Heart left ventricle (tissue), 16 donors: ENCODE measurements around the gene KIT. TPM values are rescaled to one million over a fixed set of nuclear protein-coding genes. Genes with fewer than 3 reads are reported as not detected.

Experiments used
- ATAC-seq, 4 donors: fragments of 200-7000 bp; cut with Tn5 transposase; one replicate each; pipeline ENCODE4 v1.9.1; 2020 to 2022; ENCODE audit warnings: moderate library complexity in 4 of 4, mild to moderate bottlenecking in 3 of 4, moderate number of reproducible peaks in 1 of 4
- DNase-seq, 5 donors: peaks; one replicate each; pipeline ENCODE4 v3.0.0-alpha.2; 2020
- H3K27ac ChIP-seq, 12 donors: fragments of 200-600 bp; sonication (generic) in 4 of 12; one replicate each; pipeline versions ENCODE4 v1.5.0 to v1.8.0; 2016 to 2022; ENCODE audit warnings: mild to moderate bottlenecking in 2 of 12
- H3K27me3 ChIP-seq, 9 donors: fragments of 200-600 bp; sonication (generic) in 2 of 9; one replicate each; pipeline versions ENCODE4 v1.5.1 to v1.8.0; 2016 to 2022; ENCODE audit warnings: mild to moderate bottlenecking in 3 of 9
- H3K36me3 ChIP-seq, 9 donors: fragments of 200-600 bp; sonication (generic) in 2 of 9; one replicate each; pipeline versions ENCODE4 v1.5.0 to v1.8.0; 2018 to 2022; ENCODE audit warnings: mild to moderate bottlenecking in 2 of 9
- H3K4me1 ChIP-seq, 12 donors: fragments of 200-600 bp; sonication (generic) in 4 of 12; one replicate each; pipeline versions ENCODE4 v1.5.0 to v1.8.0; 2016 to 2022; ENCODE audit warnings: mild to moderate bottlenecking in 3 of 12
- H3K4me3 ChIP-seq, 12 donors: fragments of 200-600 bp; sonication (generic) in 4 of 12; one replicate each; pipeline versions ENCODE4 v1.5.0 to v1.8.0; 2017 to 2022; ENCODE audit warnings: mild to moderate bottlenecking in 9 of 12, moderate library complexity in 4 of 12
- H3K9me3 ChIP-seq, 12 donors: fragments of 200-600 bp; sonication (generic) in 4 of 12; one replicate each; pipeline versions ENCODE4 v1.5.0 to v1.8.0; 2016 to 2022; ENCODE audit warnings: mild to moderate bottlenecking in 1 of 12
- POLR2A ChIP-seq, 2 donors: fragments of 450-650 bp; IDR thresholded peaks; one replicate each; pipeline ENCODE4 v1.6.1; 2017; ENCODE audit warnings: antibody characterized with exemption in 2 of 2, mild to moderate bottlenecking in 2 of 2, moderate library complexity in 2 of 2
- WGBS, 4 donors: extraction: QIAGEN DNeasy Blood & Tissue Kit in 2 of 4; methylation state at CpG; one replicate each; pipeline versions ENCODE4 v1.1.5 to v1.1.7; 2013 to 2018; 5-methylcytosine and 5-hydroxymethylcytosine counted together
- intact Hi-C, 10 donors: fragments of 100-400 bp; cut with DNase I; formaldehyde crosslinking; loops; one replicate each; pipeline versions ENCODE4 v1.11.1 to v1.14.2; 2022
- polyA plus RNA-seq, 2 donors: library from polyadenylated mRNA; stranded (reverse); fragments of 200-250 nt; gene quantifications; one replicate each; pipeline ENCODE4 v1.2.3, GENCODE V29; 2013
- total RNA-seq, 9 donors: library from RNA; depleted of rRNA in 2 of 9; stranded (reverse); fragments of >200 nt in 2 of 9; fragmentation: NEBNext Ultra II Directional in 3 of 9; extraction: Animal tissue kit (Norgen Biotek cat#: 25700) in 3 of 9; gene quantifications; one replicate each; pipeline versions ENCODE4 v1.1.0 to v1.2.4, GENCODE V29; 2016 to 2023
- TF ChIP-seq, protein P1 (sequence below), 12 donors: fragments of 200-600 bp; sonication (generic) in 4 of 12; IDR thresholded peaks; one replicate each; pipeline versions ENCODE4 v1.5.0 to v1.8.0; 2018 to 2022; ENCODE audit warnings: antibody characterized with exemption in 12 of 12, mild to moderate bottlenecking in 5 of 12
- donor health status: ischemic (EF 13 %, LVEDD 7.1; RV severe dilation, severe dysfunction).
- donor health status: healthy with polysubstance abuse.
- donor health status: DM: no; HTN: yes; CAD: no.
- donor health status: DM: no; HTN: no; CAD: no.
- donor health status: ischemic (EF 25% LVEDD 6.9; RV normal size, moderate dysfunction).
- donor health status: ischemic (EF 25% LVEDD 5.7; RV mildly dilated, moderate dysfunction).
- donor health status: healthy.
- donor health status: DM: yes; HTN: yes; CAD: no.
- donor health status: ischemic (EF 35%, LVEDD 5.7; RV mildly dilated, moderate dysfunction).
- donor health status: nonischemic (EF 11% LVEDD 7.7; RV severe dilation, severe dysfunction).
- donor health status: DM: yes; HTN: yes; CAD: no.
- donor health status: PGD.
- donor health status: ischemic (EF 29% LVEDD 5.4; RV normal size, mild dysfunction).
- donor health status: nonischemic (EF 23%, LVEDD 6.1; RV moderate dilation, normal function).

The KIT gene
- total and polyA plus RNA-seq, 11 donors, result 0.08 to 4.7 (median 1.7) TPM

DNA sequence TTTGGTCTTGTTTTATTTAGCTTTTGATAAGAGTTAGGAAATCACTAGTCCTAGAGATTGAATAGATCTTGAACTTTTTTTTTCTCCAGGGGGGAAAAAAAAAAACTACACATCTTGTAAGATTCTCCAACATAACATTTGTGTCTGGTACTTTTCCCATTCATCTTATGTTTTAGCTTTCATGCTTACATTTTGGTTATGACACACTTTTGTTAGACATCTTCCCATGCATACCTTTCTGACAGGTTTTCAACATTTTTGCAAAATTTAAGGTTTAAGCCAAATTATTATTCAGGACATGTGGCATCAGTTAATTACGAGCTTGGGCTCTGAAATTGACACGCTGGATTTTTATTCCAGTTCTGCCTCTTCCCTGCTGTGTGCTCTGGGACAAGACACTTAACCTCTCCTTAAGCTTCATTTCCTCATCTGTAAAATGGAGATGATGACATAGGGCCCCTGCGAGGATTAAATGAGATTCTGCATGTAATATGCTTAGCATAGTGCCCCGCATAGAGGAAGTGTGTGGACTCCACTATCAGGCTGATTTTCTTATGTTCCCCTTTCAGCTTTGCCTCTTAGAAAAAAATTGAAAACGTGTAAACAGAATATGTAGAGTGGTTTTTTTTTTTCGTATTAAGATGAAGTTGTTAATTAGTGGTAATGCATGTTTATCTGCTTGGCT is 5.3 kb downstream of the KIT start:
- intact Hi-C loops, result loop anchor here in 4 of 10 donors (10.0 kb wide), 3 partner anchors 282 to 302 kb away; no protein-coding TSS in a partner anchor
- Histone ChIP-seq H3K4me3 (no peak overlapping the region), H3K36me3 (no peaks in the 10 kb centered on the region), H3K27me3 (peaks cover 0 to 25% (median 0%) of the 10 kb centered on the region in 9 donors), H3K27ac (no peak overlapping the region), H3K4me1 (peaks cover 0 to 27% (median 21%) of the 10 kb centered on the region in 12 donors), H3K9me3 (no peaks in the 10 kb centered on the region)
- TF ChIP-seq, protein P1, sequence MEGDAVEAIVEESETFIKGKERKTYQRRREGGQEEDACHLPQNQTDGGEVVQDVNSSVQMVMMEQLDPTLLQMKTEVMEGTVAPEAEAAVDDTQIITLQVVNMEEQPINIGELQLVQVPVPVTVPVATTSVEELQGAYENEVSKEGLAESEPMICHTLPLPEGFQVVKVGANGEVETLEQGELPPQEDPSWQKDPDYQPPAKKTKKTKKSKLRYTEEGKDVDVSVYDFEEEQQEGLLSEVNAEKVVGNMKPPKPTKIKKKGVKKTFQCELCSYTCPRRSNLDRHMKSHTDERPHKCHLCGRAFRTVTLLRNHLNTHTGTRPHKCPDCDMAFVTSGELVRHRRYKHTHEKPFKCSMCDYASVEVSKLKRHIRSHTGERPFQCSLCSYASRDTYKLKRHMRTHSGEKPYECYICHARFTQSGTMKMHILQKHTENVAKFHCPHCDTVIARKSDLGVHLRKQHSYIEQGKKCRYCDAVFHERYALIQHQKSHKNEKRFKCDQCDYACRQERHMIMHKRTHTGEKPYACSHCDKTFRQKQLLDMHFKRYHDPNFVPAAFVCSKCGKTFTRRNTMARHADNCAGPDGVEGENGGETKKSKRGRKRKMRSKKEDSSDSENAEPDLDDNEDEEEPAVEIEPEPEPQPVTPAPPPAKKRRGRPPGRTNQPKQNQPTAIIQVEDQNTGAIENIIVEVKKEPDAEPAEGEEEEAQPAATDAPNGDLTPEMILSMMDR (IDR thresholded peaks at IDR 0.05), result no peak
- TF ChIP-seq POLR2A (IDR thresholded peaks at IDR 0.05), result no peak
- 62 to 78% (median 68%) methylated on average over 6 of the region's 6 CpGs for WGBS, 4 donors
- DNase-seq (no peak), ATAC-seq (no peak)

DNA sequence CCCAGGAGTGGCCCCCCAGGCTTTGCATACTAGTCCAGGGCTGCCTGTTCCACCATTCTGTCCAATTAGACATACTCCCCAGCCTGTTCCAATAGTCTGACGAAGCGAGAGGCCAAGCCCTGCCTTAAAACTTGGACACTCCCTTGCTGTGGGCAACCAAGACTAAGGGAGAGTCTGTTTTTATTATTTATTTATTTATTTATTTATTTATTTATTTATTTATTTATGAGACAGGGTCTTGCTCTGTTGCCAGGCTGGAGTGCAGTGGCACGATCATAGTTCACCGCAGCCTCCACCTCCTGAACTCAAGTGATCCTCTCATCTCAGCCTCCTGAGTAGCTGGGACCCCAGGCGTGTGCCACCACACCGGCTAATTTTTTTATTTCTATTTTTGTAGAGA is 6.6 kb downstream of the KIT start:
- no peak for DNase-seq
- Histone ChIP-seq H3K27ac (no peak overlapping the region), H3K4me1 (peaks cover 0 to 20% (median 9%) of the 10 kb centered on the region in 12 donors), H3K4me3 (no peak overlapping the region), H3K9me3 (no peaks in the 10 kb centered on the region), H3K27me3 (peaks cover 0 to 12% (median 0%) of the 10 kb centered on the region in 9 donors), H3K36me3 (no peaks in the 10 kb centered on the region)
- intact Hi-C loops, result loop anchor here in 4 of 10 donors (10.0 kb wide), 3 partner anchors 280 to 300 kb away; no protein-coding TSS in a partner anchor
- WGBS, 4 donors, result 96 to 99% (median 97%) methylated on average over 6 of the region's 6 CpGs
- TF ChIP-seq, protein P1 (IDR thresholded peaks at IDR 0.05), result no peak
- no peak for TF ChIP-seq POLR2A (IDR thresholded peaks at IDR 0.05)
- no peak for ATAC-seq

DNA sequence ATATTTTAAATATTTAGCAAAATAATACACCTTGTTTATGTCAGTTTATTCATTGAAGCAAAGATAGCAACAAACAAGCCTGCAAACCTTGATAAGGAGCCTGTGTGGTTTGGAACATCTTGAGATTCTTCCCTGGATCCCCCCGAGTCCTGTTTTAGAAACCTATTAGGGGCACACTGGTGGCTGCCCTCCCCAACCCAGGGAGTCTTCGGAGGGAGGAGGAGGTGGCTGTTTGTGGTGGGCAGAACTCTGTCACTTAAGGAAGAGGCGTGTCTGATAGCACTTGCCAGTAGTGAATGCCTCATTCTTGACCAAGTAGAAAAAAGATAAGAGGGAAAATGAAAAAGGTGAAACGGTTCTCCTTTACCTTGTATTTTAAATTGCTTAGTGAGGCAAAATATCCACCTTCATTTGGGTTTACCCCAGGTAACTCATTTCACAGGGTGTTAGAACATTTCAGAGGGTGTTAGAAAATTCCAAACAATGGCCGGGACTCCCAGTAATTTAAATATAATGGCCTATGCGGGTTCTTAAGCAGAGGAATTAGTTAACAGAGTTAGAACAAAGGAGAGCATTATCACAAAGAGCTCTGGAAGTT is 10.4 kb downstream of the KIT start:
- Histone ChIP-seq H3K9me3 (peaks cover 0 to under 1% (median 0%) of the 10 kb centered on the region in 12 donors), H3K36me3 (no peaks in the 10 kb centered on the region), H3K27ac (no peak overlapping the region), H3K4me3 (no peak overlapping the region), H3K27me3 (no peaks in the 10 kb centered on the region), H3K4me1 (peaks cover 0 to 3% (median 0%) of the 10 kb centered on the region in 12 donors)
- no peak for ATAC-seq
- DNase-seq, result no peak
- intact Hi-C loops, result loop anchor here in 4 of 10 donors (10.0 kb wide), 3 partner anchors 277 to 297 kb away; no protein-coding TSS in a partner anchor
- TF ChIP-seq, protein P1 (IDR thresholded peaks at IDR 0.05), result no peak
- no peak for TF ChIP-seq POLR2A (IDR thresholded peaks at IDR 0.05)
- WGBS, 4 donors, result 56 to 60% (median 59%) methylated on average over 6 of the region's 6 CpGs

DNA sequence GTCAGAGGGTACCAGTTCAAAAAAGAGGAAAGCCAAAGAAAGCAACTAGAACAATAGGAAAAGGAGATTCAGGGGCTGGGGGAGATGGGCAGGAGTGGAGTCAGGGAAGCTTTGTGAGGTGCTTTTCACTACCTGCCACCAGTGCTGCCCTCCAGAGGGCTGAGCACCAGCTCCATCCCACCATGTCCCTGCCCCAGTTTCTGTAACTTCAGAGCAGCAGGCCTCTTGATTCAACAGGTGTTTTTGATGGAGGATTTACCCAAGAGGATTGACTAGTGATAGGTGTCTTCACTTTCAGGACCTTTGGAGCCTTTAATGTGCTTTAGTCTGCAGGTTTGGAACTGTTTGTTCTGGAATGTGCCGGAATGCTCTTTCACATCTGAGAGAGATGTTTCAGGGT is 12.1 kb downstream of the KIT start:
- intact Hi-C loops, result loop anchor here in 6 of 10 donors (10.0 kb wide), 5 partner anchors 115 to 345 kb away; no protein-coding TSS in a partner anchor
- Histone ChIP-seq H3K27ac (no peak overlapping the region), H3K4me1 (peaks cover 0 to 3% (median 0%) of the 10 kb centered on the region in 12 donors), H3K36me3 (no peaks in the 10 kb centered on the region), H3K9me3 (peaks cover 0 to 5% (median 0%) of the 10 kb centered on the region in 12 donors), H3K4me3 (no peak overlapping the region), H3K27me3 (no peaks in the 10 kb centered on the region)
- ATAC-seq (no peak), DNase-seq (no peak)
- TF ChIP-seq, protein P1 (IDR thresholded peaks at IDR 0.05), result no peak
- TF ChIP-seq POLR2A (IDR thresholded peaks at IDR 0.05), result no peak
- WGBS, 4 donors, result 96 to 100% (median 99%) methylated on average over 1 of the region's 1 CpG
